GM10266 (cell line): Measurements from ENCODE around the gene PNO1.

Experiments
- DNase-seq: peaks from one replicate; pipeline ENCODE4 v3.0.0; 2012; ENCODE audit errors: extremely low spot score
- TF ChIP-seq, protein P1 (sequence below): IDR thresholded peaks from 2 replicates; pipeline ENCODE4 v1.5.1; 2012; ENCODE audit warnings: mild to moderate bottlenecking, low read depth; ENCODE audit not compliant: control insufficient read depth, insufficient read depth; ENCODE audit errors: missing control alignments

PNO1 gene

DNA sequence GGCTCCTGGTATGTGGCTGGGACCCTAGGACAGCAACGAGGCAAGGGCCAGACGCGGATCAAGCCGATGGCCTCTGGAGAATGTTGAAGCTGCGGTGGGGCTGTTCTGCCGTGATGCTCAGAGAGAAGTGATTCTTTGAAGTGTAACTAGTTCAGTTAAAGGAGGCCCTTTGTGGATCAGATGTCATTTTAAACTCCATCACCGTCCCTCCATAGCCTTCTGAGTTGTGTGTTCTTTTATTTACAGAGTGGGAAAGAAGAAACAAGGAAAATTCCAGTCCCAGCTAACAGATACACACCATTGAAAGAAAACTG lies 403 bp downstream of the PNO1 start:
- DNase-seq: no peak
- TF ChIP-seq, protein P1, sequence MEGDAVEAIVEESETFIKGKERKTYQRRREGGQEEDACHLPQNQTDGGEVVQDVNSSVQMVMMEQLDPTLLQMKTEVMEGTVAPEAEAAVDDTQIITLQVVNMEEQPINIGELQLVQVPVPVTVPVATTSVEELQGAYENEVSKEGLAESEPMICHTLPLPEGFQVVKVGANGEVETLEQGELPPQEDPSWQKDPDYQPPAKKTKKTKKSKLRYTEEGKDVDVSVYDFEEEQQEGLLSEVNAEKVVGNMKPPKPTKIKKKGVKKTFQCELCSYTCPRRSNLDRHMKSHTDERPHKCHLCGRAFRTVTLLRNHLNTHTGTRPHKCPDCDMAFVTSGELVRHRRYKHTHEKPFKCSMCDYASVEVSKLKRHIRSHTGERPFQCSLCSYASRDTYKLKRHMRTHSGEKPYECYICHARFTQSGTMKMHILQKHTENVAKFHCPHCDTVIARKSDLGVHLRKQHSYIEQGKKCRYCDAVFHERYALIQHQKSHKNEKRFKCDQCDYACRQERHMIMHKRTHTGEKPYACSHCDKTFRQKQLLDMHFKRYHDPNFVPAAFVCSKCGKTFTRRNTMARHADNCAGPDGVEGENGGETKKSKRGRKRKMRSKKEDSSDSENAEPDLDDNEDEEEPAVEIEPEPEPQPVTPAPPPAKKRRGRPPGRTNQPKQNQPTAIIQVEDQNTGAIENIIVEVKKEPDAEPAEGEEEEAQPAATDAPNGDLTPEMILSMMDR: no peak

DNA sequence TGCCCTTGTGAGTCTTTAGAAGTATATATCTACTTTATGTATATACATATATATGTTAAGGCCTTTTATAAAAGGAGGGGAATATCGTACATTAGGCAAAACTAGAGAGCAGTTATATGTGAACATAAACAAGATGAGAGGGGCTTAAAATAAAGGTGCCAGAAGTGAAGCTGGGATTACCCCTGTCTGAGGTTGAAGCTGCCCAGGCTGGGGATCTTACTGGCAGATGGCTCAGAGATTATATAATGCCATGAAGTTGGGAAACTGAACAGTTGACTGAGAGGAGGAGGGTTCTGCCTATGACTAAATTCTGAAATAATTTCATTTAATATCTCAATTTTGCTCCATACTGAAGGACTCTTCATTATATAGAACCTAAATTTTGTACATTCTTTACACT lies 6.0 kb downstream of the PNO1 start:
- TF ChIP-seq, protein P1: no peak
- no peak for DNase-seq

DNA sequence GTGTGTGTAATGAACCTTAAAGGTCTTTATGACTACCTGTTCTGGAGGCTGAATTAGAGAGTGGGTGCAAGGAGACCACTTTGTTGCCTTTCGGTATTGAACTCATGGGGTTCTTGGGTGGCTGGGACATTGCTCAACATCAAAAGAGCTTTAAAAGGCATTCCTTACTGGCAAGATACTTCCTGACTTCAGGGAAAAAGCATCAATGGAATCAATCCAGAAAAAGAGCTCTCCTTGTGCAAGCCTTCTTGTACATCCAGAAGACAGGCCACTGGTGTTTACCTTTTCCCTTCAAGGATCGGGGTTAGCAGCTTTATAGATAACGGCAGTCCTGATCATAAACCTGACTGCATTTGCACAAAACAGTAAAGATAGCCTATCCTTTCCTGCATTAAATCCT lies 9.5 kb downstream of the PNO1 start:
- TF ChIP-seq, protein P1: no peak
- no peak for DNase-seq

DNA sequence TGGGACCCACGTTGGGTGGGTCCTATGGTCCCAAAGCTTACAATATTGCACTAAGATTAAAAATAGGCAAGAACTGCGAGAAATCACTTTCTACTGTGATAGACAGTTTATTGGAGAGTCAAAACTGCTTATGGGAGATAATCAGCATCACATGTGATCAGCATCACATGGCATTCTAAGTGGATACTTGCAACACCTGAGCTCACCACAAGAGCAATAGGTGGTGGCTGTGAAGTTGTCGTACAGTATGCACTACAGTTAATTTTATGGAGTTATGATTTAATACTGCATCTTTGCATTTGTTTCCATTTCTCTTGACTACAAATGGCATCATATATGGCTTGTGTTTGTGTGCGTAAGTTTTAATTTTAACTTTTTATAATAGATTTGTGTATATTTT lies 11.6 kb downstream of the PNO1 start:
- TF ChIP-seq, protein P1: no peak
- DNase-seq: no peak

DNA sequence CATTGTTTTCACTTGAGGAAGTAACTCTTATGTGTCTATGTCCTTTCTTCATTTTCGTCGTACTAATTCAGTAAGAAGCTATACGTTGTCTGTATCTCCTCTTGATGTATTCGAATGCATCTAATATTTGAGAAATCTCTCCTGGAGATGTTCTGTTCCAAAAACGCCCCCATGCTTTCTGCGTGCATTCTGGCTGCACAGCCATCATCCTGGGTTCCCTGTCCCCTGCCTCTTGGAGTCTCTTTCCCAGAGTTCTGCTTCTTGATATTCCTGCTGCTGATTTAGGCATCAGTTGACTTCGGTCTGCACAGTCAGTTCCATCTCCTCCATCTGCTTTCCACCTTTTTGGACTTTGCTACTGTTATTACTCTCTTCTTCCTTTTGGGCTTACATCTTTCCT lies 13.5 kb downstream of the PNO1 start:
- no peak for DNase-seq
- TF ChIP-seq, protein P1: no peak

DNA sequence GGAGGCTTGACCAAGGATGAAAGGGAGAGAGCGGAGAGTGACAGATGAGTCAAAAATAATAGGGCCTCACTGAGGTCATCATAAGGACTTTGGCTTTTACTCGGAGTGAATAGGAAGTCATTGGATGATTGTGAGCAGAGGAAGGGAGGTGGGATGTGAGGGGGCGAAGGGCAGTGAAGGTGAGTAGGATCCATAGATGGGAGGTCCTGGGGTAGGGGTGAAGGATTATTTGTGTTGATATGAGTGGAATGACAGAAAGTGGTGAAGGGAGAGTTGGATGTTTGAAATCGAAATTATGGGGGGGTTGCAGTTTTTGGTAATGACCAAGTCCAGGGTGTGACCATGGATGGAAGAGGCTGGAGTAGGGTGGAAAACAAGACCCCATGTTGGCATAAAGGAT lies 14.0 kb downstream of the PNO1 start:
- DNase-seq: no peak
- TF ChIP-seq, protein P1: no peak

DNA sequence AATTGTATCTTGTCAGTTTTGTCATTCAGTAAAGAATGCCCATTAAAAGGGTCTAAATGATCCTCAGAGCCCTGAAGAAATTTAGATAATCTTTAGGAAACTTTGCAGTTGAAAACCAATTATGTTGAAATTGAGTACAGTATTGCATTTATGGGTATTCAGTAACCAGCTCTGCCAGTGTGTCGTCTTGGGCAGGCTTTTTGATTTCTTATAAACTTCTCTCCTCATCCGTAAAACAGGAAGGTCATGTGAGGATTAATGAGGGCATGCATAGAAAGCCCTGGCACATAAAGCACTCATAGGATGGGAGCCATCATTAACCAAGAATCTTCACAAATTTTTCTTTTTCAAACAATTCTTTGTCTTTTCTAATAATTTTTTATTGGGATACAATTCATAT lies 14.8 kb downstream of the PNO1 start:
- TF ChIP-seq, protein P1: no peak

More for the DNA sequence above, 14.8 kb downstream of the PNO1 start:
- DNase-seq: no peak
